Measurements from ENCODE around the gene FAF2. TPM values are rescaled to one million over a fixed set of nuclear protein-coding genes. Genes with fewer than 3 reads are reported as not detected.

The FAF2 gene
- total RNA-seq, 1 experiment from 2014 or later = 44.4 TPM

- no peak overlapping the region for H3K14ac ChIP-seq (ENCODE audit: insufficient read depth, low read length)
- no peak for DNase-seq
- no peaks in the 10 kb centered on the region for H3K9me3 Mint-ChIP-seq
- H3K4me1 ChIP-seq (ENCODE audit: insufficient read depth, low read length) = no peaks in the 10 kb centered on the region
- H2AFZ ChIP-seq (ENCODE audit: low read length) = no peak overlapping the region
- H3K18ac ChIP-seq (ENCODE audit: insufficient read length, low read depth, low read length) = no peak overlapping the region
- H3K27ac Mint-ChIP-seq = no peak overlapping the region
- no peaks in the 10 kb centered on the region for H3K4me1 Mint-ChIP-seq
- H2BK120ac ChIP-seq (ENCODE audit: low read depth, low read length, poor library complexity, severe bottlenecking) = no peak overlapping the region
- no peak overlapping the region for H3K27ac ChIP-seq (ENCODE audit: insufficient read length, low read depth, low read length)
- no peaks in the 10 kb centered on the region for H3K27me3 Mint-ChIP-seq (ENCODE audit: low read depth)
- H2AK5ac ChIP-seq (ENCODE audit: insufficient read length, low read length) = no peak overlapping the region
- H3K79me1 ChIP-seq (ENCODE audit: insufficient read depth, low read depth, low read length, poor library complexity, severe bottlenecking) = no peaks in the 10 kb centered on the region
- no peak overlapping the region for H2BK5ac ChIP-seq (ENCODE audit: insufficient read length, low read length)
- H2BK12ac ChIP-seq (ENCODE audit: insufficient read length, low read depth, low read length) = no peak overlapping the region
- no peak overlapping the region for H3K4ac ChIP-seq (ENCODE audit: low read depth, low read length)
- no peak overlapping the region for H4K5ac ChIP-seq (ENCODE audit: insufficient read length, low read depth, low read length)
- H3K4me2 ChIP-seq (ENCODE audit: insufficient read depth, insufficient read length, low read length) = no peak overlapping the region
- no peaks in the 10 kb centered on the region for H3K9me3 ChIP-seq (ENCODE audit: control insufficient read depth, low read depth, low read length)
- no peak overlapping the region for H3K23ac ChIP-seq (ENCODE audit: insufficient read length, low read depth, low read length)
- no peak overlapping the region for H2BK15ac ChIP-seq (ENCODE audit: low read depth, low read length)
- no peaks in the 10 kb centered on the region for H3K27me3 ChIP-seq (ENCODE audit: insufficient read depth, low read length)
- no peak overlapping the region for H3K4me3 Mint-ChIP-seq
- H4K20me1 ChIP-seq (ENCODE audit: control insufficient read depth, insufficient read depth, insufficient read length) = no peaks in the 10 kb centered on the region
- H3T11ph ChIP-seq (ENCODE audit: low read length) = no peak overlapping the region
- H3K79me2 ChIP-seq (ENCODE audit: insufficient read depth, low read length) = peaks cover 2% of the 10 kb centered on the region; the same call in 1 of the 2 replicates
- H4K8ac ChIP-seq (replicated peaks; ENCODE audit: insufficient read length, low read depth, low read length) = no peak overlapping the region
- H3K56ac ChIP-seq (ENCODE audit: insufficient read length, low read depth, low read length) = no peak overlapping the region
- no CpG with 5 or more reads among the region's 2 CpGs for WGBS (ENCODE audit: extremely low coverage, insufficient read length, low lambda C conversion rate)
- no peak overlapping the region for H2BK20ac ChIP-seq (ENCODE audit: low read depth, low read length, poor library complexity, severe bottlenecking)
- no peaks in the 10 kb centered on the region for H3K23me2 ChIP-seq (ENCODE audit: insufficient read length, low read depth, low read length, poor library complexity, severe bottlenecking)
- no peak overlapping the region for H4K91ac ChIP-seq (ENCODE audit: insufficient read length, low read depth, low read length)
- no peak overlapping the region for H3K9ac ChIP-seq (ENCODE audit: extremely low read depth, insufficient read length, low read length)
- peaks cover 9 to 39% (median 26%) of the 10 kb centered on the region in 3 experiments; a peak in 6 of 7 replicates for H3K36me3 Mint-ChIP-seq (ENCODE audit: insufficient read depth in 1 of 3, low read depth in 3 of 3)
- TF ChIP-seq CTCF (conservative IDR thresholded peaks at IDR 0.05) = no peak
Observed at GRCh38 chr5:176471098-176471497, 22.9 kb downstream of the FAF2 start.

Measured in H9 (cell line).